Measurements from ENCODE around the gene EID3.
A peak's percentile ranks its signal among the peaks of the same experiment; 100 is the strongest.

The EID3 gene

GRCh38 chr12:104276273-104277131, 27.0 kb upstream of the EID3 start:
- Histone ChIP-seq H3K27me3 (ENCODE audit: insufficient read depth, low read length) (no peaks in the 10 kb centered on the region), H3K79me2 (ENCODE audit: control insufficient read depth, insufficient read depth, low read length, unreplicated experiment) (no peaks in the 10 kb centered on the region), H3K27ac (ENCODE audit: low read depth, low read length) (peak overlapping the region; percentile 68), H3K4me1 (ENCODE audit: control insufficient read depth, insufficient read depth, low read length, unreplicated experiment) (peaks cover 32% of the 10 kb centered on the region), H3K4me3 (ENCODE audit: low read depth, low read length) (no peak overlapping the region), H2AFZ (ENCODE audit: low read length, unreplicated experiment) (peak overlapping the region; percentile 4), H3K36me3 (ENCODE audit: insufficient read depth, low read length) (no peaks in the 10 kb centered on the region)

- peak overlapping the region; percentile 10; the same call in 1 of the 2 replicates for H3K4me3 ChIP-seq (ENCODE audit: low read depth, low read length)
- H3K36me3 ChIP-seq (ENCODE audit: insufficient read depth, low read length) = no peaks in the 10 kb centered on the region
- H3K27ac ChIP-seq (ENCODE audit: low read depth, low read length) = peak overlapping the region; percentile 33
- no peaks in the 10 kb centered on the region for H3K79me2 ChIP-seq (ENCODE audit: control insufficient read depth, insufficient read depth, low read length, unreplicated experiment)
- no peak overlapping the region for H2AFZ ChIP-seq (ENCODE audit: low read length, unreplicated experiment)
- H3K4me1 ChIP-seq (ENCODE audit: control insufficient read depth, insufficient read depth, low read length, unreplicated experiment) = peaks cover 42% of the 10 kb centered on the region
- no peaks in the 10 kb centered on the region for H3K27me3 ChIP-seq (ENCODE audit: insufficient read depth, low read length)
Observed at GRCh38 chr12:104279164-104279563, 24.4 kb upstream of the EID3 start.

- no peaks in the 10 kb centered on the region for H3K36me3 ChIP-seq (ENCODE audit: insufficient read depth, low read length)
- peak overlapping the region; percentile 62 for H3K4me3 ChIP-seq (ENCODE audit: low read depth, low read length)
- H2AFZ ChIP-seq (ENCODE audit: low read length, unreplicated experiment) = peak overlapping the region; percentile 20
- H3K27me3 ChIP-seq (ENCODE audit: insufficient read depth, low read length) = no peaks in the 10 kb centered on the region
- no peaks in the 10 kb centered on the region for H3K79me2 ChIP-seq (ENCODE audit: control insufficient read depth, insufficient read depth, low read length, unreplicated experiment)
- H3K27ac ChIP-seq (ENCODE audit: low read depth, low read length) = peak overlapping the region; percentile 91
- H3K4me1 ChIP-seq (ENCODE audit: control insufficient read depth, insufficient read depth, low read length, unreplicated experiment) = peaks cover 42% of the 10 kb centered on the region
Observed at GRCh38 chr12:104280111-104280510, 23.4 kb upstream of the EID3 start.

GRCh38 chr12:104280717-104281458, 22.7 kb upstream of the EID3 start:
- Histone ChIP-seq H3K4me1 (ENCODE audit: control insufficient read depth, insufficient read depth, low read length, unreplicated experiment) (peaks cover 50% of the 10 kb centered on the region), H3K36me3 (ENCODE audit: insufficient read depth, low read length) (no peaks in the 10 kb centered on the region), H3K4me3 (ENCODE audit: low read depth, low read length) (peak overlapping the region; percentile 62), H3K27ac (ENCODE audit: low read depth, low read length) (peak overlapping the region; percentile 91), H3K27me3 (ENCODE audit: insufficient read depth, low read length) (no peaks in the 10 kb centered on the region), H3K79me2 (ENCODE audit: control insufficient read depth, insufficient read depth, low read length, unreplicated experiment) (peaks cover 2% of the 10 kb centered on the region), H2AFZ (ENCODE audit: low read length, unreplicated experiment) (no peak overlapping the region)

GRCh38 chr12:104281636-104282035, 21.9 kb upstream of the EID3 start:
- no peaks in the 10 kb centered on the region for H3K36me3 ChIP-seq (ENCODE audit: insufficient read depth, low read length)
- H3K79me2 ChIP-seq (ENCODE audit: control insufficient read depth, insufficient read depth, low read length, unreplicated experiment) = peaks cover 5% of the 10 kb centered on the region
- H3K4me3 ChIP-seq (ENCODE audit: low read depth, low read length) = peak overlapping the region; percentile 3; the same call in 1 of the 2 replicates
- H2AFZ ChIP-seq (ENCODE audit: low read length, unreplicated experiment) = no peak overlapping the region
- H3K27me3 ChIP-seq (ENCODE audit: insufficient read depth, low read length) = no peaks in the 10 kb centered on the region
- peaks cover 51% of the 10 kb centered on the region for H3K4me1 ChIP-seq (ENCODE audit: control insufficient read depth, insufficient read depth, low read length, unreplicated experiment)
- H3K27ac ChIP-seq (ENCODE audit: low read depth, low read length) = peak overlapping the region; percentile 64

GRCh38 chr12:104282109-104282508, 21.4 kb upstream of the EID3 start:
- Histone ChIP-seq H3K4me3 (ENCODE audit: low read depth, low read length) (peak overlapping the region; percentile 3; the same call in 1 of the 2 replicates), H2AFZ (ENCODE audit: low read length, unreplicated experiment) (peak overlapping the region; percentile 18), H3K27me3 (ENCODE audit: insufficient read depth, low read length) (no peaks in the 10 kb centered on the region), H3K27ac (ENCODE audit: low read depth, low read length) (peak overlapping the region; percentile 64), H3K4me1 (ENCODE audit: control insufficient read depth, insufficient read depth, low read length, unreplicated experiment) (peaks cover 47% of the 10 kb centered on the region), H3K79me2 (ENCODE audit: control insufficient read depth, insufficient read depth, low read length, unreplicated experiment) (peaks cover 8% of the 10 kb centered on the region), H3K36me3 (ENCODE audit: insufficient read depth, low read length) (no peaks in the 10 kb centered on the region)

GRCh38 chr12:104285740-104286515, 17.6 kb upstream of the EID3 start:
- Histone ChIP-seq H3K4me3 (ENCODE audit: low read depth, low read length) (peak overlapping the region; percentile 93), H3K27me3 (ENCODE audit: insufficient read depth, low read length) (no peaks in the 10 kb centered on the region), H3K79me2 (ENCODE audit: control insufficient read depth, insufficient read depth, low read length, unreplicated experiment) (peaks cover 45% of the 10 kb centered on the region), H2AFZ (ENCODE audit: low read length, unreplicated experiment) (peak overlapping the region; percentile 51), H3K27ac (ENCODE audit: low read depth, low read length) (peak overlapping the region; percentile 98), H3K36me3 (ENCODE audit: insufficient read depth, low read length) (peaks cover 11% of the 10 kb centered on the region; the same call in 1 of the 2 replicates), H3K4me1 (ENCODE audit: control insufficient read depth, insufficient read depth, low read length, unreplicated experiment) (peaks cover 32% of the 10 kb centered on the region)

- no peaks in the 10 kb centered on the region for H3K27me3 ChIP-seq (ENCODE audit: insufficient read depth, low read length)
- peaks cover 50% of the 10 kb centered on the region for H3K79me2 ChIP-seq (ENCODE audit: control insufficient read depth, insufficient read depth, low read length, unreplicated experiment)
- peak overlapping the region; percentile 98 for H3K27ac ChIP-seq (ENCODE audit: low read depth, low read length)
- peaks cover 28% of the 10 kb centered on the region for H3K4me1 ChIP-seq (ENCODE audit: control insufficient read depth, insufficient read depth, low read length, unreplicated experiment)
- peaks cover 13% of the 10 kb centered on the region for H3K36me3 ChIP-seq (ENCODE audit: insufficient read depth, low read length)
- peak overlapping the region; percentile 93 for H3K4me3 ChIP-seq (ENCODE audit: low read depth, low read length)
- H2AFZ ChIP-seq (ENCODE audit: low read length, unreplicated experiment) = peak overlapping the region; percentile 9
Observed at GRCh38 chr12:104286516-104287482, 16.7 kb upstream of the EID3 start.

- H3K27me3 ChIP-seq (ENCODE audit: insufficient read depth, low read length) = no peaks in the 10 kb centered on the region
- peaks cover 70% of the 10 kb centered on the region for H3K79me2 ChIP-seq (ENCODE audit: control insufficient read depth, insufficient read depth, low read length, unreplicated experiment)
- peak overlapping the region; percentile 2 for H2AFZ ChIP-seq (ENCODE audit: low read length, unreplicated experiment)
- H3K36me3 ChIP-seq (ENCODE audit: insufficient read depth, low read length) = peaks cover 26% of the 10 kb centered on the region
- peak overlapping the region; percentile 93 for H3K4me3 ChIP-seq (ENCODE audit: low read depth, low read length)
- H3K4me1 ChIP-seq (ENCODE audit: control insufficient read depth, insufficient read depth, low read length, unreplicated experiment) = peaks cover 39% of the 10 kb centered on the region
- H3K27ac ChIP-seq (ENCODE audit: low read depth, low read length) = peak overlapping the region; percentile 98
Observed at GRCh38 chr12:104288635-104289274, 14.8 kb upstream of the EID3 start.
